Ishikawa (cell line): ENCODE results near the gene PEX3.

Experiments used
- CEBPB ChIP-seq: IDR thresholded peaks from 2 replicates; pipeline ENCODE4 v1.6.1; 2012
- CREB1 ChIP-seq: IDR thresholded peaks from 2 replicates; pipeline ENCODE4 v1.6.1; 2012; ENCODE audit warnings: low read depth
- EGR1 ChIP-seq: IDR thresholded peaks from 2 replicates; pipeline ENCODE4 v1.6.1; 2012
- EP300 ChIP-seq: IDR thresholded peaks from 2 replicates; pipeline ENCODE4 v1.6.1; 2012; ENCODE audit warnings: borderline replicate concordance
- FOXM1 ChIP-seq: IDR thresholded peaks from 2 replicates; pipeline ENCODE4 v1.6.1; 2012; ENCODE audit warnings: low read depth, borderline replicate concordance
- NFIC ChIP-seq: IDR thresholded peaks from 2 replicates; pipeline ENCODE4 v1.6.1; 2012
- RAD21 ChIP-seq: IDR thresholded peaks from 2 replicates; pipeline ENCODE4 v1.6.1; 2012; ENCODE audit warnings: low read depth
- TAF1 ChIP-seq: IDR thresholded peaks from 2 replicates; pipeline ENCODE4 v1.6.1; 2012; ENCODE audit warnings: low read depth, mild to moderate bottlenecking
- TCF12 ChIP-seq: IDR thresholded peaks from 2 replicates; pipeline ENCODE4 v1.6.1; 2012; ENCODE audit warnings: low read depth
- TEAD4 ChIP-seq: IDR thresholded peaks from 2 replicates; pipeline ENCODE4 v1.6.1; 2012
- YY1 ChIP-seq: IDR thresholded peaks from 2 replicates; pipeline ENCODE4 v1.6.1; 2012; ENCODE audit warnings: low read depth
- ZBTB7A ChIP-seq: IDR thresholded peaks from 2 replicates; pipeline ENCODE4 v1.6.1; 2012; ENCODE audit warnings: low read depth
- TF ChIP-seq, protein P1 (sequence below): IDR thresholded peaks from 2 replicates; pipeline ENCODE4 v1.6.1; 2012
- TF ChIP-seq, protein P2 (sequence below): IDR thresholded peaks from 2 replicates; pipeline ENCODE4 v1.6.1; 2012; ENCODE audit warnings: low read depth, mild to moderate bottlenecking
- TF ChIP-seq, protein P3 (sequence below): IDR thresholded peaks from 2 replicates; pipeline ENCODE4 v1.6.1; 2012

The PEX3 gene

DNA sequence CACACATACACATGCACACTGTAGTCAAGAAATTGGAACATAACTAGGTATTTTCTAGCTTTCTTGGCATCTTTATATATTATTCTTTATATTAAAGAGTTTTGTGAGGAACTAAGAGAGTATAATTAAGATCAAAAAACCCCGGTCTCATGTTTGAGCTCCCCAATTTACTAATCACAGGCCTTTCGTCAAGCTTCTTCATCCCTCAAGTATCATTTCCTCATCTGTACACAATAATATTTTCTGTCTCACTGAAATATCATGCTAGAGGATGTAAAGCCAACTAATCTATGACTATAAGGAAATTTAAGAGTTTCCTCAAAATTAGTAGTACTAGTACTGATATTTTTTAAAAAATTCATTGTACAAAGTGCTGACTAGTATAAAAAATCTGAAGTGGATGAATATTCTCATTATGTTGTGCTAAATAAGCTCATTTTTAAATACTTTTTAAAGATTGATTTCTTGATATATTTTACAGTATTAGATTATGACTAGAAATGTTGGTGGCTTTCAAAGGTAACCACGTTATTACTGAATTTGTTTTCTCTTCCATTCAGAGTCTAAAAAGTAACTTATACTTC is 28.0 kb downstream of the PEX3 start:
- no peak for TF ChIP-seq CEBPB
- no peak for TF ChIP-seq FOXM1

DNA sequence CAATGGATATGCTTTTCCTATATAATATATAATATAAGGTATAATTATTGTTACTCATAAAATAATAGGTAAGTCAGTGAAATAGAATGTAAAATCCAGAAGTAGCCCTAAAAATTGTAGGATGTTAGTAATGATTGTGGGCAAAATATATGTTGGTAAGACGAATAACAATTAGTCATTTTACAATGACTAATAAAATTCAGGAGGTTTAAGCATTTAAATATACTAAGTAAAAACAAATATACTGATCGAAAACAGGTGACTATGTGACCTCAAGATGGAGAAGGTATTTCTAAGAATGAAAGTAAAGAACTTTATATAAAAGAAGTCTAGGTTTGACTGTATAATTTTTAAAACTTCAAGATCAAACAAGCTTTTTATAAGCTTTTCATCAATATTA is 32.0 kb downstream of the PEX3 start:
- no peak for TF ChIP-seq FOXM1
- no peak for TF ChIP-seq NFIC
- TF ChIP-seq, protein P1, sequence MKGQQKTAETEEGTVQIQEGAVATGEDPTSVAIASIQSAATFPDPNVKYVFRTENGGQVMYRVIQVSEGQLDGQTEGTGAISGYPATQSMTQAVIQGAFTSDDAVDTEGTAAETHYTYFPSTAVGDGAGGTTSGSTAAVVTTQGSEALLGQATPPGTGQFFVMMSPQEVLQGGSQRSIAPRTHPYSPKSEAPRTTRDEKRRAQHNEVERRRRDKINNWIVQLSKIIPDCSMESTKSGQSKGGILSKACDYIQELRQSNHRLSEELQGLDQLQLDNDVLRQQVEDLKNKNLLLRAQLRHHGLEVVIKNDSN, result no peak
- no peak for TF ChIP-seq CREB1
- no peak for TF ChIP-seq ZBTB7A
- TF ChIP-seq RAD21, result no peak
- TF ChIP-seq, protein P2, sequence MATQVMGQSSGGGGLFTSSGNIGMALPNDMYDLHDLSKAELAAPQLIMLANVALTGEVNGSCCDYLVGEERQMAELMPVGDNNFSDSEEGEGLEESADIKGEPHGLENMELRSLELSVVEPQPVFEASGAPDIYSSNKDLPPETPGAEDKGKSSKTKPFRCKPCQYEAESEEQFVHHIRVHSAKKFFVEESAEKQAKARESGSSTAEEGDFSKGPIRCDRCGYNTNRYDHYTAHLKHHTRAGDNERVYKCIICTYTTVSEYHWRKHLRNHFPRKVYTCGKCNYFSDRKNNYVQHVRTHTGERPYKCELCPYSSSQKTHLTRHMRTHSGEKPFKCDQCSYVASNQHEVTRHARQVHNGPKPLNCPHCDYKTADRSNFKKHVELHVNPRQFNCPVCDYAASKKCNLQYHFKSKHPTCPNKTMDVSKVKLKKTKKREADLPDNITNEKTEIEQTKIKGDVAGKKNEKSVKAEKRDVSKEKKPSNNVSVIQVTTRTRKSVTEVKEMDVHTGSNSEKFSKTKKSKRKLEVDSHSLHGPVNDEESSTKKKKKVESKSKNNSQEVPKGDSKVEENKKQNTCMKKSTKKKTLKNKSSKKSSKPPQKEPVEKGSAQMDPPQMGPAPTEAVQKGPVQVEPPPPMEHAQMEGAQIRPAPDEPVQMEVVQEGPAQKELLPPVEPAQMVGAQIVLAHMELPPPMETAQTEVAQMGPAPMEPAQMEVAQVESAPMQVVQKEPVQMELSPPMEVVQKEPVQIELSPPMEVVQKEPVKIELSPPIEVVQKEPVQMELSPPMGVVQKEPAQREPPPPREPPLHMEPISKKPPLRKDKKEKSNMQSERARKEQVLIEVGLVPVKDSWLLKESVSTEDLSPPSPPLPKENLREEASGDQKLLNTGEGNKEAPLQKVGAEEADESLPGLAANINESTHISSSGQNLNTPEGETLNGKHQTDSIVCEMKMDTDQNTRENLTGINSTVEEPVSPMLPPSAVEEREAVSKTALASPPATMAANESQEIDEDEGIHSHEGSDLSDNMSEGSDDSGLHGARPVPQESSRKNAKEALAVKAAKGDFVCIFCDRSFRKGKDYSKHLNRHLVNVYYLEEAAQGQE, result no peak
- no peak for TF ChIP-seq CEBPB
- TF ChIP-seq, protein P3, sequence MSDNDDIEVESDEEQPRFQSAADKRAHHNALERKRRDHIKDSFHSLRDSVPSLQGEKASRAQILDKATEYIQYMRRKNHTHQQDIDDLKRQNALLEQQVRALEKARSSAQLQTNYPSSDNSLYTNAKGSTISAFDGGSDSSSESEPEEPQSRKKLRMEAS, result no peak
- TF ChIP-seq TEAD4, result no peak
- TF ChIP-seq TAF1, result no peak
- no peak for TF ChIP-seq YY1
- no peak for TF ChIP-seq EP300
- no peak for TF ChIP-seq EGR1
- TF ChIP-seq TCF12, result no peak

DNA sequence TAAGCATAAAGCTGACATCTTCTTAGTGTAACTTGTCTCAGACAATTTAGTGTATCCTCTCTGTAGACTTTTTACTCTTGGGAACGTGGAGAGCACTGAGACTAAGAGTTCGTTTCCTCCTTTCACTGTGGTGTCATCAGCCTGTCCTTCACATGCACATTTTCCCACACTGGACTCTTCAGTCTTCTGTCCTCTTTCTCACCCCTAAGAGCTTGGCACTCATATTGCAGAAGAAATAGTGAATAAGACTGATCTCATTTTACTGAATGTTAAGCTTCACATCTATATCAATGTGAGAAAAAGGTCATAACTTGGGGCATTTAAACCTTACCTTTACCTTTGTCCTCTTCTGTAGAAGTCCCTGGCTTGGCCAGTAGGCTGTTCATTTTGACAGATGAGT is 35.4 kb downstream of the PEX3 start:
- TF ChIP-seq RAD21, result no peak
- no peak for TF ChIP-seq FOXM1
- TF ChIP-seq, protein P3, result no peak
- no peak for TF ChIP-seq TEAD4
- no peak for TF ChIP-seq EP300
- TF ChIP-seq TCF12, result no peak
- no peak for TF ChIP-seq ZBTB7A
- no peak for TF ChIP-seq EGR1
- no peak for TF ChIP-seq CREB1
- no peak for TF ChIP-seq TAF1
- TF ChIP-seq, protein P2, result no peak
- TF ChIP-seq, protein P1, result no peak
- TF ChIP-seq NFIC, result no peak
- TF ChIP-seq YY1, result no peak
- TF ChIP-seq CEBPB, result no peak

DNA sequence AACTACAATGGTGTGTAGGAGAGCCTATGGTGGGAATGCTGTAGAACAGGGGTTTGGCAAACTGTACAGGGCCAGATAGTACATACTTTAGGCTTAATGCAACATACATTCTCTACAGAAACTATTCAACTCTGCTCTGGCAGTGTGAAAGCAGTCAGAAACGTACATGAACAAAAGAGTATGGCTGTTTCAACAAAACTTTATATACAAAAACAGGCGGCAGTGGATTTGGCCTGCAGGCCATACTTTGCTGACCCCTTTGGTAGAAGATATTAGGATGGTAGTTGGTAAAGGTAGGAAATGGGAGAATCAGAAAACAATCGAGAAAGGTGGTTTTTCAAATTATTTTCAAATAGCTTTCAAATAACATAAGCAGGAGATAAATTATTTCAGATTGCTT is 36.1 kb downstream of the PEX3 start:
- TF ChIP-seq, protein P2, result no peak

DNA sequence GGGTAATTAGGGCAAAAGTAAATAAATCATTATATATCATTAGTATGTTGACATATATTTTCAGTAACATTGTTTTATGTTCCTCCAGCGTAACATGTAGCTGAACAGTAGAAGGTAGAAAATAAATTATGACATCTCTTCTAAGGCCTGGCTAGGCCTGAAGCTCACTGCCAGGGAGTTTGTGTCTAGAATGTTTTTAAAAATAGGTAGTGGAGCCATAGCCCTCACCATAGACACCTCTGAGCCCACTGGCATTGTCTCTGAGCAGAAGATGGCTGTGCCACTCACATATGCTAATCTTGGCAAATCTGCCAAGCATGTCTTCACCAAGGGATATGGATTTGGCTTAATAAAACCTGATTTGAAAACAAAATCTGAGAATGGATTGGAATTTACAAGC is 39.6 kb downstream of the PEX3 start:
- TF ChIP-seq, protein P2, result no peak
- TF ChIP-seq EGR1 (no peak), YY1 (no peak), TAF1 (no peak), TCF12 (no peak), EP300 (no peak), NFIC (no peak), CEBPB (no peak), TEAD4 (no peak), RAD21 (no peak), ZBTB7A (no peak), CREB1 (no peak), FOXM1 (no peak)
- TF ChIP-seq, protein P1, result no peak
- TF ChIP-seq, protein P3, result no peak
